OCI-M1 (cell line): Measurements from ENCODE around the gene ASMTL.

ENCODE experiments used
- DNase-seq: peaks from one replicate; lab custom pipeline; 2025; lab: John Stamatoyannopoulos, UW

Gene ASMTL

GRCh38 chrX:1403228-1403627 lies 49.5 kb downstream of the ASMTL start:
- no peak for DNase-seq

GRCh38 chrX:1401611-1402430 lies 50.9 kb downstream of the ASMTL start:
- no peak for DNase-seq

- DNase-seq: no peak
Observed at GRCh38 chrX:1400742-1401471, 51.8 kb downstream of the ASMTL start.

GRCh38 chrX:1400049-1400448 lies 52.7 kb downstream of the ASMTL start:
- DNase-seq: no peak

- no peak for DNase-seq
Observed at GRCh38 chrX:1398431-1399340, 54.0 kb downstream of the ASMTL start.

- no peak for DNase-seq
Observed at GRCh38 chrX:1397441-1398270, 55.1 kb downstream of the ASMTL start.

GRCh38 chrX:1397001-1397400 lies 55.7 kb downstream of the ASMTL start:
- DNase-seq: no peak

- DNase-seq: no peak
Observed at GRCh38 chrX:1395646-1396216, 57.0 kb downstream of the ASMTL start.

- DNase-seq: no peak
Observed at GRCh38 chrX:1394731-1395501, 57.8 kb downstream of the ASMTL start.

- no peak for DNase-seq
Observed at GRCh38 chrX:1393871-1394615, 58.7 kb downstream of the ASMTL start.

- no peak for DNase-seq
Observed at GRCh38 chrX:1392376-1393068, 60.2 kb downstream of the ASMTL start.

GRCh38 chrX:1391707-1392375 lies 60.9 kb downstream of the ASMTL start, which contains the start of gene SLC25A6:
SLC25A6 (minus strand) TSS chrX:1392113; CDS start chrX:1392009, 104 bp downstream.
- DNase-seq: no peak

GRCh38 chrX:1391370-1391706 lies 61.4 kb downstream of the ASMTL start:
- DNase-seq: no peak

- no peak for DNase-seq
Observed at GRCh38 chrX:1390621-1391369, 61.9 kb downstream of the ASMTL start.

- DNase-seq: no peak
Observed at GRCh38 chrX:1389993-1390285, 62.8 kb downstream of the ASMTL start.

- DNase-seq: no peak
Observed at GRCh38 chrX:1389181-1389992, 63.3 kb downstream of the ASMTL start.

GRCh38 chrX:1388651-1389050 lies 64.1 kb downstream of the ASMTL start:
- DNase-seq: no peak
